H1 (cell line): ENCODE results near the gene FBN2. TPM values are rescaled to one million over a fixed set of nuclear protein-coding genes. Genes with fewer than 3 reads are reported as not detected.

Experiments used
- BRCA1 ChIP-seq: IDR thresholded peaks from 2 replicates; pipeline ENCODE4 v1.6.1; 2012; ENCODE audit warnings: low read depth, low read length, improper control_type of control experiment
- MAFK ChIP-seq: IDR thresholded peaks from 2 replicates; pipeline ENCODE4 v1.6.1; 2012; ENCODE audit warnings: low read depth, mild to moderate bottlenecking, improper control_type of control experiment, low read length
- SRF ChIP-seq: IDR thresholded peaks from 2 replicates; pipeline ENCODE4 v1.6.1; 2011; ENCODE audit warnings: mild to moderate bottlenecking, low read depth, low read length, moderate library complexity
- USF2 ChIP-seq: IDR thresholded peaks from 2 replicates; pipeline ENCODE4 v1.6.1; 2011; ENCODE audit warnings: low read length, improper control_type of control experiment
- polyA plus RNA-seq, 7 experiments: library from polyadenylated mRNA; depleted of rRNA in 3 of 7; stranded (reverse) in 5 of 7; unstranded in 2 of 7; fragments of >200 nt in 5 of 7; fragments of 200-250 nt in 2 of 7; gene quantifications; 1 replicate in 5 of 7; 2 replicates in 1 of 7; 4 replicates in 1 of 7; pipeline versions ENCODE4 v1.2.1 to v1.2.3, GENCODE V29; 2011 to 2013; ENCODE audit warnings: missing spikeins in 2 of 7, mixed read lengths in 2 of 7
- total RNA-seq: library from RNA; stranded (reverse); fragmentation: NEBNext Ultra II Directional; extraction: Animal tissue kit (Norgen Biotek cat#: 25700); gene quantifications from 2 replicates; pipeline ENCODE4 v1.2.1, GENCODE V29; 2021
- TF ChIP-seq, protein P1 (sequence below), 3 experiments: IDR thresholded peaks; 1 replicate in 2 of 3; 2 replicates in 1 of 3; pipeline versions ENCODE4 v1.5.1 to v1.6.1; 2011; ENCODE audit warnings: low read length in 3 of 3, mild to moderate bottlenecking in 3 of 3, inconsistent platforms in 2 of 3, low read depth in 1 of 3, moderate library complexity in 1 of 3; ENCODE audit not compliant: insufficient read depth in 1 of 3; ENCODE audit errors: control extremely low read depth in 1 of 3

The FBN2 gene
- total and polyA plus RNA-seq, 2 of the 8 experiments (the other 6 are each of a cell fraction or from before 2014, with no cell fraction given): 14.1 to 16.3 TPM

GRCh38 chr5:128426090-128426534, 111.9 kb downstream of the FBN2 start (continued):
- TF ChIP-seq, protein P1, sequence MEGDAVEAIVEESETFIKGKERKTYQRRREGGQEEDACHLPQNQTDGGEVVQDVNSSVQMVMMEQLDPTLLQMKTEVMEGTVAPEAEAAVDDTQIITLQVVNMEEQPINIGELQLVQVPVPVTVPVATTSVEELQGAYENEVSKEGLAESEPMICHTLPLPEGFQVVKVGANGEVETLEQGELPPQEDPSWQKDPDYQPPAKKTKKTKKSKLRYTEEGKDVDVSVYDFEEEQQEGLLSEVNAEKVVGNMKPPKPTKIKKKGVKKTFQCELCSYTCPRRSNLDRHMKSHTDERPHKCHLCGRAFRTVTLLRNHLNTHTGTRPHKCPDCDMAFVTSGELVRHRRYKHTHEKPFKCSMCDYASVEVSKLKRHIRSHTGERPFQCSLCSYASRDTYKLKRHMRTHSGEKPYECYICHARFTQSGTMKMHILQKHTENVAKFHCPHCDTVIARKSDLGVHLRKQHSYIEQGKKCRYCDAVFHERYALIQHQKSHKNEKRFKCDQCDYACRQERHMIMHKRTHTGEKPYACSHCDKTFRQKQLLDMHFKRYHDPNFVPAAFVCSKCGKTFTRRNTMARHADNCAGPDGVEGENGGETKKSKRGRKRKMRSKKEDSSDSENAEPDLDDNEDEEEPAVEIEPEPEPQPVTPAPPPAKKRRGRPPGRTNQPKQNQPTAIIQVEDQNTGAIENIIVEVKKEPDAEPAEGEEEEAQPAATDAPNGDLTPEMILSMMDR (IDR thresholded peaks at IDR 0.05; ENCODE audit: control extremely low read depth in 1 of 3, insufficient read depth in 1 of 3, low read depth in 1 of 3, low read length in 3 of 3): no peak
- no peak for TF ChIP-seq BRCA1
- TF ChIP-seq USF2: no peak
- TF ChIP-seq MAFK: no peak
- TF ChIP-seq SRF: no peak
